Bone marrow (tissue), 2 donors: ENCODE data around the gene SAFB2.
A peak's percentile ranks its signal among the peaks of the same experiment; 100 is the strongest.

ENCODE experiments used
- DNase-seq, 2 donors: peaks; one replicate each; lab custom pipeline; 2025; lab: John Stamatoyannopoulos, UW

The SAFB2 gene

GRCh38 chr19:5579697-5580096 is 42.9 kb downstream of the SAFB2 start:
- no peak for DNase-seq

- DNase-seq = no peak
These were observed 43.3 kb downstream of the SAFB2 start for GRCh38 chr19:5579286-5579685.

- DNase-seq = peak; percentile 11 to 38
These were observed 44.3 kb downstream of the SAFB2 start for GRCh38 chr19:5578097-5578846.

- DNase-seq = no peak
These were observed 47.0 kb downstream of the SAFB2 start for GRCh38 chr19:5575590-5575989.

GRCh38 chr19:5572556-5573286 is 49.9 kb downstream of the SAFB2 start:
- no peak for DNase-seq

GRCh38 chr19:5571777-5572176 is 50.8 kb downstream of the SAFB2 start:
- DNase-seq = no peak

- no peak for DNase-seq
These were observed 54.6 kb downstream of the SAFB2 start for GRCh38 chr19:5567970-5568407.

- DNase-seq = no peak
These were observed 55.1 kb downstream of the SAFB2 start, which contains the start of gene TINCR for GRCh38 chr19:5567360-5567969. TSS of gene TINCR (minus strand) at chr19:5567953.

- no peak for DNase-seq
These were observed 57.6 kb downstream of the SAFB2 start for GRCh38 chr19:5564930-5565329.

GRCh38 chr19:5563935-5564612 is 58.5 kb downstream of the SAFB2 start:
- DNase-seq = no peak

GRCh38 chr19:5563008-5563431 is 59.6 kb downstream of the SAFB2 start:
- no peak for DNase-seq

- no peak for DNase-seq
These were observed 60.3 kb downstream of the SAFB2 start for GRCh38 chr19:5562280-5562679.

GRCh38 chr19:5561559-5561958 is 61.0 kb downstream of the SAFB2 start:
- no peak for DNase-seq

GRCh38 chr19:5560156-5560555 is 62.4 kb downstream of the SAFB2 start:
- no peak for DNase-seq

- no peak for DNase-seq
These were observed 62.8 kb downstream of the SAFB2 start for GRCh38 chr19:5559804-5560133.

- DNase-seq = no peak
These were observed 64.4 kb downstream of the SAFB2 start for GRCh38 chr19:5558101-5558621.

- no peak for DNase-seq
These were observed 64.9 kb downstream of the SAFB2 start for GRCh38 chr19:5557691-5558090.

- DNase-seq = no peak
These were observed 67.7 kb downstream of the SAFB2 start for GRCh38 chr19:5554828-5555227.

GRCh38 chr19:5553892-5554291 is 68.7 kb downstream of the SAFB2 start:
- no peak for DNase-seq

GRCh38 chr19:5547881-5548280 is 74.7 kb downstream of the SAFB2 start:
- DNase-seq = peak in 1 of 2 donors; percentile 48

- DNase-seq = no peak
These were observed 76.6 kb downstream of the SAFB2 start for GRCh38 chr19:5545984-5546383.

- DNase-seq = no peak
These were observed 77.5 kb downstream of the SAFB2 start for GRCh38 chr19:5545051-5545450.
